RKO (cell line): ENCODE measurements around the gene ARHGEF39.

ENCODE experiments used
- DNase-seq: peaks from one replicate; pipeline ENCODE4 v3.0.0-alpha.2; 2016; ENCODE audit warnings: low spot score

Gene ARHGEF39, protein sequence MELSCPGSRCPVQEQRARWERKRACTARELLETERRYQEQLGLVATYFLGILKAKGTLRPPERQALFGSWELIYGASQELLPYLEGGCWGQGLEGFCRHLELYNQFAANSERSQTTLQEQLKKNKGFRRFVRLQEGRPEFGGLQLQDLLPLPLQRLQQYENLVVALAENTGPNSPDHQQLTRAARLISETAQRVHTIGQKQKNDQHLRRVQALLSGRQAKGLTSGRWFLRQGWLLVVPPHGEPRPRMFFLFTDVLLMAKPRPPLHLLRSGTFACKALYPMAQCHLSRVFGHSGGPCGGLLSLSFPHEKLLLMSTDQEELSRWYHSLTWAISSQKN

DNA sequence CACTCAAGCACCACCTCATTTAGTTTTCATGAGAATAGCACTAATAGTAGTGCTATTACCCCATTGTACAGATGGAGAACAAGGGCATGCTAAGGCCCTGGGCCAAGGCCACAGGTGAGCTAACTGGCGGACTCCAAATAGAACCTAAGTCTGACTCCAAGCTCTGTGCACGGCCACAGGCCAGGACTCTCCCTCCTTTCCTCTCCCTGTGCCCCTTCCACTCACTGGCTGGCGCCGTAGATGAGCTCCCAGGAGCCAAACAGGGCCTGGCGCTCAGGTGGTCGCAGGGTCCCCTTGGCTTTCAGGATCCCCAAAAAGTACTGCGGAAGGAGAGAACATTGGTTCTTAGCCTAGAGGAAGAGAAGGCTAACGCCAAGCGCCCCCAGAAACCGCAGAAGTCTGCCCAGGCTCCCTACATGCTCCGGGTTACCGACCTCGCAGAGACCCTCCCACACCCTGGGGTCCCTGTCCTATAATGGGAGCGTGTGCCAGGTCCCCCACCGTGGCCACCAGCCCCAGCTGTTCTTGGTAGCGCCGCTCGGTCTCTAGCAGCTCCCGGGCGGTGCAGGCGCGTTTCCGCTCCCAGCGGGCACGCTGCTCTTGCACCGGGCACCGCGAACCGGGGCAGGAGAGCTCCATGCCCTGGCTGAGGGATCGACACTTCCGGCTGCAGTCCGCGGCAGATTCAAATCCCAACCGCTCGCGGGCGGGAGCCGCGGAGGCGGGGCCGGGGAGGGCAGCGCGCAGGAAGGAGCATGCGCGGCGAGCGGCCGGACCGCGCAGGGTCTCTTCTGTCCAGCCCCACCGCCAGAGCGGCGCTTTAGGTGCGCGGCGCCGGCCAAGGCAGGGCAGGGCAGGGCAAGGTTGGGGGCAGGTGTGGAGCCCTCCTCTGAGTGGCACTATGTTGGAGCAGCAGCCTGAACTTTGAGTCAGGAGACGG lies at the start of gene ARHGEF39:
TSS of gene ARHGEF39 (minus strand) at position 665 of the 940 bp plus-strand sequence. CDS start at position 639, 26 bp downstream.
- DNase-seq = peak; percentile 91

DNA sequence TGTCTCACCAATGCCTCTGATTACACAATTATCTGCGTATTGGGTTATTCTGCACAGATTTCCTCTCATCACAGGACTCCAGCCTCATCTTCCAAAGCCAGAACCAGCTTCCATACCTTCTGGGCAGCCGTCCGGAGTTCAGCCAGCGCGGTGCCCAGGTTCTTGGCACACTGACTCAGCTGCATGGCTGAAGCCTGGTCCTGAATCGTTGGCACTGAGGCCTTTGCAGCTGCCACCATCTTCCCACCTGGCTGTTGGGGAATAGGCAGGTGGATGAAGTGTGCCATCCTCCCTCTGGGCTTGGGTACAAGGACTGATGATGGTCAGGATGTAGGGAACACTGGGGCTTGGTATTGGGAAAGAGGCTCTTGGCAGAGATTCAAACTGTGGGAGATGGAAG lies 49.1 kb upstream of the ARHGEF39 start:
- no peak for DNase-seq

DNA sequence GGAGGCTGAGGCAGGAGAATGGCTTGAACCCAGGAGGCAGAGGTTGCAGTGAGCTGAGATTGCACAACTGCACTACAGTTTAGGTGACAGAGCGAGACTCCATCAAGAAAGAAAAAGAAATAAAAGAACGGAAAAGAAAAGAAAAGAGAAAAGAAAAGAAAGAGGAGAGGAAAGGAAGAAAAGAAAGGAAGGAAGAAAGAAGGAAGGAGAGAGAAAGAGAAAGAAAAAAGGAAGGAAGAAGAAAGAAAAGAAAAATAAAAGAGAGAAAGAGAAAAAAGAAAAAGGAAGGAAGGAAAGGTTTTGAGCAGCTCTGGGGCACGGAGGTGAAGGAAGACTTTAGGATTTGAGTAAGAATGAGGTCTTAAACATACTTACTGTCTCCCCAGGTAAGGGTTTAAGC lies 48.6 kb upstream of the ARHGEF39 start:
- DNase-seq = no peak

GRCh38 chr9:35712762-35713400 lies 47.9 kb upstream of the ARHGEF39 start:
- no peak for DNase-seq

DNA sequence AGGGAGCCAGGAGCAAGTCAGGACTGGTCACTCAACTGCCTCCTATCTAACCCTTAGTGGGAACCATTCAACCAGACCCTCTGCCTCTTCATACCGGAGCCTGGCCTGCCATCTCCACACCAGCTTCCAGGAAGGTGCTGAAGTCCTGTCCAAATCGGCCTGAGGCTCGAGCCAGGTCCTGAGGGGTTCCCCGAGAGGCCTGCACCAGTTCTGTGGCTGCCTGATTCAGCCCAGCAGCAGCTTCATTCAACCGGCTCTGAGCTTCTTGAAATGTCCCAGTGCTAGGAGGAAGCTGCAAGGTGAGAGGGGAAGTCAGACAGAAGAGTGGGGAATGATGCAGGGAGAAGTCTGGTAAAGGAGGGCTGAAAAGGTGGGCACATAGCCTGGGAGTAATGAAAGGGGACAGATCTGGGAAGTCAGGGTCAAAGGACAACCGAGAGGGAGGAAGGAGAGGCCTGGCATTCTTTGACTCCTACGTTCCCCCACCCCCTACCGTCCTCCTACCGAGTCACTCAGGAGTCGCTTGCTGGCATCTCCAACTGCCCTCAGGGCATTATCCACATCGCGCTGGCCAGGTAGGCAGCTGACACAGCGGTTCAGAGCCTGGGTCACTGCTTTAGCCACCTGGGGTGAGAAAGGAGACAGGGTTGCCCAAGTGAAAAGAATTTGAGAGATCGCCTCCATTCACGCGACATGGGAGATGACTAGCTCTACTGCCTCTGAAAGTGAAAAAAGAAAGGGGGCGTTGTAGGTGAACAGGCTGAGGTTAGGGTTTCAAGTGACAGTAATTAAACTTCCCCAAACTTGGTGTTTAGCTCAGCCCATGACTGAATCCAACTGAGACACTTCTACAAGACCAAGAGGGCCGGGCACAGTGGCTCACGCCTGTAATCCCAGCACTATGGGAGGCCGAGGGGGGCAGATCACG lies 46.8 kb upstream of the ARHGEF39 start:
- DNase-seq = no peak

- no peak for DNase-seq
Measured at GRCh38 chr9:35710818-35711500, 46.0 kb upstream of the ARHGEF39 start.

DNA sequence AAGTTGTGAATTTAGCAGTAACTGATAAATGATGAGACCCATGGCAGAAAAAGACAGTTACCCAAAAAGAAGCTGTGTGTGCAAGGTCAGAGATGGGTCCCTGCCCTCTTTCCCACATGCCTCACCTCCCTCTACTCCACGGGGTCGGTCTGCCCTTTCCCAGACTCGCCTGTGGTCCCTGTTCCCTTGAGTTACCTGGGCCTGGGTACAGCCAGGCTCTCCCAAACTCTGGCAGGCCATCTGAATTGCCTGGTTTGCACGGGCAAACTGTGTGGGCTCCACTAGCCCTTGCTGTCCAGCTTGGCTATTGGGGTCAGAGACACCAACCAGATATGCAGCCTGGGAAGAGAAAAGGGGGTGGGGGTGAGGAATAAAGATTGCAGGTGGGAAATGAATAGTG lies 43.2 kb upstream of the ARHGEF39 start:
- DNase-seq = no peak

- DNase-seq = no peak
Measured at GRCh38 chr9:35706951-35707350, 42.0 kb upstream of the ARHGEF39 start.

DNA sequence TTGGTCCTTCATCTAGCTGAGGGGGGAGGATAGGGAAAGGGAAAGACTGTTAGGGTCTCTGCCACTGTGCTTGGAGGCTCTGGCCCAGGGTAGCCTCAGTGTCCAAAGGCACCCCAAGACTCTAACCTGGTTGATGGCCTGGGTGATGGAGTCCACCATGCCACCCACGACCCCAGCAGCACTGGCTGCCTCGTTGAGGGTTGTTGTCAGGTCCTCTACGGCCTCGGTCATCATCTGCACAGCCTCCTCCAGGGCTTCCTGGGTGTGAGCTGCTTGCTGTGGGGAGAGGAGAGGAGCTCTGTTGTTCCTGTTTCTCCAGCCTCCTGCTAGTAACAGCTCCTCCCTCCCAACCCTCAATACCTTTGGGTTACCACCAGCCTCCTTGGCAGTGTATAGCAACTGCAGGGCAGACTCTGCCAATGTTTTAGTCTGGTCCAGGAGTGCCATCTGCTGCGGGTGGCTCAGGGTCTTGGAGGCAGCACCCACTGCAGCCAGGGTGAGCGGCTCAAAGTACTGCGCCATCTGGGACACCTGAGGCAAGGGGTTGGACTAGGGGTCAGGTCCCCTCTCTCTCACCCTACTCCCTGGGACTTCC lies 40.9 kb upstream of the ARHGEF39 start:
- DNase-seq = no peak

DNA sequence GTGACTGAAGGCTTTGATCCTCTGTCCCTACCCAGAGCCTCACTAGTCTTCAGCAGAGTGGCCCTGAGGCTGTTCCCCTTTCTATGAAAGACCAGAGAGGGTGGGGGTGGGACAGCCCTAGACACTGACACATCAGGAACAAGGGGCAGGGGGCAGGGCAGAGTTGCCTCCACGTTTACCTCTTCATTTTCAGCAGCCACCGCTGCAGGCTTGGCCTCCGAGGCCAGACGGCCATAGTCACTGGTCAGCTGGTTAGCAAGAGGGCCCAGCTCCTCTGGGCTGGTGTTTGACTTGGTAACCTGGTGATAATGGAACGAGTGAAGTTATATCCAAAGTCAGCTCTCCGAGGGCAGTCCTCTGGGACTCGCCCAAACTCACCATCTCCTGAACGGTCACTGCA lies 40.4 kb upstream of the ARHGEF39 start:
- DNase-seq = no peak

DNA sequence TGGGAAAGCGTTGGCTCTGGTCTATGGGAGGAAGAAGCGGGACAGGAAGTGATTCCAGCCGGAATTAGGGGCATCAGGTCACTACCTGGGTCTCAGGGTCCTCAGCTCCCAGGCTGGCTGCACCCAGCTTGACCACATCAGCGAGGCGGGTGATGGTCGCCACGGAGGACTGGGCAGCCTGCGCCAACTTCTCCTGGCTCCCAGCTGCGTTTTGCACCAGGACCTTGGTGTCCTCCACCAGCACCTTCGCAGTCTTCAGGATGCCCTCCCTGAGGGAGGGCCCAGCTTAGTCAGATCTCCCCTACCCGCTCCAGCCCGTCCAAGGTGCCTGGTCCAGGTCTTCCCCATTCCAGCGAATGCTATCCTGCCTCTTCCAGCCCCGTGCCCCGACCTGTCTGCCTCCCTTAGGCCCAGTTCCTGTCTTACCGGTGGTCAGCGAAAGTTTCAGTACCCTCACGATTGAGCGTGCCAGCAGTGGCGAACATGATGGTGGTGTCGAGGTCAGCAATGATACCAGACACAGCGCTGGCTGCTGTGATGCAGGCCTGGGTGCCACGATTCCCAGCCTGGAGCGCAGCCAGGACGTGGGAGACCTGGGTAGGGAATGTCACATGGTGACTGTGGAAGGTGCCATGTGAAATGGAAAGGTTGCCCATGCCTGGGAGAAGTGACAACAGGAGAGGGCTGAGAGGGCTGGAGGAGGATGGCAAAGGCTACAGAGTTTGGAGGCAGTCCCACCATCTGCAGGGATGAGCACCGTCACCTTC lies 39.1 kb upstream of the ARHGEF39 start:
- no peak for DNase-seq

- DNase-seq = no peak
Measured at GRCh38 chr9:35702696-35703095, 37.7 kb upstream of the ARHGEF39 start.

DNA sequence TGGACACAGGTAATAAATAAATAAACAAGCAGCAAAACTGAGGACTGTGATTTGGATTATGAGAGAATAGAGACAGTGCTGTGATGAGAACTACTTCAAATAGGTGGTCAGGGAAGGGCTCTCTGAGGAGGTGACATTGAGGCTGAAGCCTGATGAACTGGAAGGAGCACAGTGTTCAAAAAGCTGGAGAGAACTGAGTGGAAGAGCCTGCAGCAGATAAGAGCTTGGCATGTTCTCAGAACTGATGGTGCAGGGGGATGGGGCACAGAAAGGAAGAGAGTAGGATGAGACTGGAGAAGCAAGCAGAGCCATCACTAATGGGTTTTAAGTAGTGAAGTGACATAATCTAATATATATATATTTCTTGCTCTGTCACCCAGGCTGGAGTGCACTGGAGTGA lies 35.9 kb upstream of the ARHGEF39 start:
- DNase-seq = no peak

- no peak for DNase-seq
Measured at GRCh38 chr9:35700031-35700430, 35.0 kb upstream of the ARHGEF39 start.

- DNase-seq = no peak
Measured at GRCh38 chr9:35698231-35698630, 33.2 kb upstream of the ARHGEF39 start.

- DNase-seq = no peak
Measured at GRCh38 chr9:35697486-35697885, 32.5 kb upstream of the ARHGEF39 start.

- peak; percentile 59 for DNase-seq
Measured at GRCh38 chr9:35696520-35697215, 31.7 kb upstream of the ARHGEF39 start.

DNA sequence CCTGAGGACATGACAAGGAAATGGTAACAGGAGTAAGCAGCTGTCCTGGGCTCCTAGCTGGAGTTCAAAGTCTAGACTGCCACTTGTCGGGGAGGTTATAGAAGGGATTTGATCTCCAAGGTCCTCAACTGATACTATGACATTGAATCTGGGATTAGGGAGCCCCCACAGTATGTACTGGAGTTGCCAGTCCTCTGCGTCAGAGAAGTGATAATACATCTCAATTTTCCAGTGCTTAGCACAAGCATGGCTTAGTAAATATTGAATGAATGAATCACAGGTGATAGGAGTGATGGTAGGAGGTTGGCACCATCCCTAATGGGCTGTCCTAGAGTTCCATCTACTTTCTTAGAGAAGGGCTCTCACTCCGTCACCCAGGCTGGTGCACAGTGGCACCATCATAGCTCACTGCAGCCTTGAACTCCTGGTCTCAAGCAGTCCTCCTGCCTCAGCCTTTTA lies 31.0 kb upstream of the ARHGEF39 start:
- no peak for DNase-seq

DNA sequence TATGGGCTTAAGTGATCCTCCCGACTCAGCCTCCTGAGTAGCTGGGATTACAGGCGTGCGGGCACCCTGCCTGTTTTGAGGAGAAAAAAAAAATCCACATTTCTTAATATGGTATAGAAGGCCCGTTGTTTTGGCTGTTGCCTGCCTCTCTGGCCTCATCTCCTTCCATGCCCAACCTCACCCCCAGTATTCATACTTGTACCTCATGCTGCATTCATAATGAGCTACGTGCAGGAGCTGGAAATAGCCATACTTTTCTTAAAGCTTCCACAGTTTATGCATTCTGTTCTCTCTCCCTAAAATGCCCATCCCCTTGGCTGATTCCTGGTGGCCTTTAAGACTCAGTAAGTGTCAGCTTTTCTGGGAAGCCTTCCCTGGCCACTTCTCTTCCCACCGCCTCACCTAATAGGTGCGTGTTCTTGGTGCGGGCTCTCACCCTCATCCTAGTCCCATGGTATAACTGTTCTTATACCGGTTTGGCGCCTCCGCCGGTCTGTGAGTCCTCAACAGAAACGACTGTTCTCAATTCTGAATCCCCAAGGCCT lies 26.8 kb upstream of the ARHGEF39 start:
- DNase-seq = no peak
